ENCODE measurements around the gene DPYSL5. TPM values are rescaled to one million over a fixed set of nuclear protein-coding genes. Genes with fewer than 3 reads are reported as not detected.
A peak's percentile ranks its signal among the peaks of the same experiment; 100 is the strongest.

Gene DPYSL5, protein sequence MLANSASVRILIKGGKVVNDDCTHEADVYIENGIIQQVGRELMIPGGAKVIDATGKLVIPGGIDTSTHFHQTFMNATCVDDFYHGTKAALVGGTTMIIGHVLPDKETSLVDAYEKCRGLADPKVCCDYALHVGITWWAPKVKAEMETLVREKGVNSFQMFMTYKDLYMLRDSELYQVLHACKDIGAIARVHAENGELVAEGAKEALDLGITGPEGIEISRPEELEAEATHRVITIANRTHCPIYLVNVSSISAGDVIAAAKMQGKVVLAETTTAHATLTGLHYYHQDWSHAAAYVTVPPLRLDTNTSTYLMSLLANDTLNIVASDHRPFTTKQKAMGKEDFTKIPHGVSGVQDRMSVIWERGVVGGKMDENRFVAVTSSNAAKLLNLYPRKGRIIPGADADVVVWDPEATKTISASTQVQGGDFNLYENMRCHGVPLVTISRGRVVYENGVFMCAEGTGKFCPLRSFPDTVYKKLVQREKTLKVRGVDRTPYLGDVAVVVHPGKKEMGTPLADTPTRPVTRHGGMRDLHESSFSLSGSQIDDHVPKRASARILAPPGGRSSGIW
- total RNA-seq (not detected), polyA plus RNA-seq (not detected), total RNA-seq (not detected)

DNA sequence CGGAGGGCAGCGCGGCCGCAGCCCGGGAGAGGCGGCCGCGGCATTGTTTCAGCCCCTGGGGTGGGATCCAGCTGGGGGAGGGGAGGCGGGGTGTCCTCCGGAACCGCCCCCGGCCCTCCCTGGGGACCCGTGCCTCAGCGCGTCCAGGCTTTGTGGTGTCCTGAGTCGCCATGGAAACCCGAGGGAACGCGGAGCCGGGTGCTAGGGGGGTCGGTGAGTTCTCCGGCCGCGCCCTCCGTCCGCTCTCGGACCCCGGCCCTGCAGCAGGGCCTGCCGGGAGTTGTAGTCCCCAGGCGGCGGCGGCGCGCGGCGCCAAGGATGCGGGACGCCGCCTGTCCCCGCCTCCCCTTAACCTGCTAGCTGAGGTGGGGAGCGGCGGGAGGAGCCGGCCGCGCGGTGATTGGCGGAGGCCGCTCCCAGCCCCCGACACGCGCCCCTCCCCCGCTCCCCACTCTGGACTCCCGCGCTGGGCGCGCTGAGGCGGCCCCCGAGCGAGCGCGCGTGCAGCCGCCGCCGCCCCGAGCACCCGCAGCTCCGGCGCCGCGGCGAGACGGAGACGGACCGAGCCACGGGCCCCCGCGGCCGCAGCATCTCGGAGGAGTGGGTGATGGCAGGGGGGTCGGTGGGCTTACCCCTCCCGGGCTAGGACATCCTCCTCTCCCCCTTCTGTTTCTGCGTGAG is at the start of gene DPYSL5:
DPYSL5 (plus strand) TSS at position 478 of the 681 bp plus-strand sequence. CDS start 50,368 bp downstream, outside the sequence.
- Histone ChIP-seq H3K4me1 (ENCODE audit: control insufficient read depth in 2 of 2, insufficient read depth in 2 of 2, low read length in 2 of 2) (peaks cover 8 to 20% of the 10 kb centered on the region in 2 donors), H3K36me3 (ENCODE audit: control insufficient read depth in 2 of 3, insufficient read depth in 3 of 3, low read length in 3 of 3) (no peaks in the 10 kb centered on the region), H3K27ac (ENCODE audit: low read depth, low read length) (no peak within 1 kb of the TSS), H3K4me3 (ENCODE audit: low read length) (peak within 1 kb of the TSS; percentile 33), H3K9me3 (ENCODE audit: control insufficient read depth in 2 of 3, low read length in 3 of 3) (no peaks in the 10 kb centered on the region), H3K27me3 (ENCODE audit: control insufficient read depth in 2 of 2, insufficient read depth in 2 of 2, low read length in 2 of 2) (peaks cover 6 to 17% of the 10 kb centered on the region in 2 donors)
- H3K4me1 Mint-ChIP-seq = peaks cover 3 to 20% (median 13%) of the 10 kb centered on the region in 7 donors
- peaks cover 54 to 69% (median 57%) of the 10 kb centered on the region in 5 donors for H3K27me3 Mint-ChIP-seq
- no peak within 1 kb of the TSS for H3K27ac Mint-ChIP-seq
- intact Hi-C loops (cut with micrococcal nuclease) = loop anchor here (2.0 to 10.0 kb wide), 3 partner anchors 75 to 457 kb away; partner anchors contain the start of gene UCN (in 1 of the 2)
- no peaks in the 10 kb centered on the region for H3K36me3 Mint-ChIP-seq
- peak within 1 kb of the TSS; percentile 60 to 88 (median 80) for H3K4me3 Mint-ChIP-seq
- POLR2A ChIA-PET = interaction anchor here (0.6 kb wide), 1 partner anchor 18 kb away, joined by 10 read pairs; no protein-coding TSS in a partner anchor
- peak; percentile 23 for ATAC-seq
- CTCF ChIA-PET = interaction anchor here (0.6 to 1.7 kb wide), 3 partner anchors 24 to 75 kb away, joined by 3 to 4 read pairs (median 3); no protein-coding TSS in a partner anchor
- DNase-seq = peak in 4 of 9 donors; percentile 4 to 18 (median 6)
- H3K9me3 Mint-ChIP-seq = peaks cover 0 to 1% (median 0%) of the 10 kb centered on the region in 11 donors

DNA sequence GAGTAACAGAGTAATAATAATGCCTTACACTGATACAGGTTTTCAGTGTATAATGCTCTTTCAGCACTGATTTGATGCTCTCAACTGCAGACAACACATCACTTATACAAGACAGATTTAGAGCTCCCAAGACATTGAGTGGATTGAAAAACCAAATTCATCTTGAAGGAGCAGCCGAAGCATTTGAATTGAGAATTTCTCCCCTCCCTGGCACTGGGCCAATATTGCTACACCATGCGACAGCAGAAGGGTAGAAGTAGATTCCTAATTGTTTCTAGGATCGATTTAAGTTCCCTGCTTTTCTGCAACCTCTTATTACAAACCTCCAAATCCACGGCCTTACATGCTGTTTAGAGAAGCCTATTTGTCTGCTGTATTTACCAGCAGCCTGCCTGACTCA is 46.6 kb upstream of the DPYSL5 start:
- H3K27ac ChIP-seq (ENCODE audit: low read depth, low read length) = no peak overlapping the region
- intact Hi-C loops (cut with micrococcal nuclease) = no loop called here
- H3K27me3 ChIP-seq (ENCODE audit: control insufficient read depth in 2 of 2, insufficient read depth in 2 of 2, low read length in 2 of 2) = no peaks in the 10 kb centered on the region
- ChIA-PET CTCF (interaction anchor here (0.6 kb wide), 1 partner anchor 1457 kb away, joined by 5 read pairs; no protein-coding TSS in a partner anchor), POLR2A (no interaction called here)
- no peak overlapping the region for H3K4me3 ChIP-seq (ENCODE audit: low read length)
- H3K4me1 Mint-ChIP-seq = no peaks in the 10 kb centered on the region
- H3K27me3 Mint-ChIP-seq = no peaks in the 10 kb centered on the region
- no peaks in the 10 kb centered on the region for H3K9me3 Mint-ChIP-seq
- H3K9me3 ChIP-seq (ENCODE audit: control insufficient read depth in 2 of 3, low read length in 3 of 3) = no peaks in the 10 kb centered on the region
- no peaks in the 10 kb centered on the region for H3K4me1 ChIP-seq (ENCODE audit: control insufficient read depth in 2 of 2, insufficient read depth in 2 of 2, low read length in 2 of 2)
- no peak overlapping the region for H3K27ac Mint-ChIP-seq
- H3K4me3 Mint-ChIP-seq = no peak overlapping the region
- peaks cover 0 to 12% (median 0%) of the 10 kb centered on the region in 5 donors for H3K36me3 Mint-ChIP-seq
- DNase-seq (no peak), ATAC-seq (no peak)
- no peaks in the 10 kb centered on the region for H3K36me3 ChIP-seq (ENCODE audit: control insufficient read depth in 2 of 3, insufficient read depth in 3 of 3, low read length in 3 of 3)

DNA sequence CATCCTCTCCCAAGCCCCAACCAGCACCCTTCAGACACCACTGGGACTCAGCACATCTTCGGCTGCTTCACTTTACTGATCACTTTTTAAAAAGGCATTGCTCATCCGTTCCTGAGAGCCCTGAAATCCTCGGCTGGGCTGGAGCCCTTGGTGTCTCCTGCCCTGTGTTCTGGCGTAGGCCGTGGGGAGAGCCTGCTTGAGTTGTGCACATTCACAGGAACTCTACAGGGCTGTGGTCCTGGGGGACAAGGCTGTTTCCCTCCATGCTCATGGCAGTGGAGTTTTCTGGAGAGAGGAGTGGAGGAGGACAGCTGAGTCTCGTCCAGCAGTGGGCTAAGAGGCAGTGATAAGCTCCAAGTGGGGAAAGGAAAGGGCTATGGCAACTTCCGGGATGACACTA is 46.1 kb upstream of the DPYSL5 start:
- intact Hi-C loops (cut with micrococcal nuclease) = no loop called here
- no peak overlapping the region for H3K4me3 Mint-ChIP-seq
- Histone ChIP-seq H3K27me3 (ENCODE audit: control insufficient read depth in 2 of 2, insufficient read depth in 2 of 2, low read length in 2 of 2) (no peaks in the 10 kb centered on the region), H3K36me3 (ENCODE audit: control insufficient read depth in 2 of 3, insufficient read depth in 3 of 3, low read length in 3 of 3) (no peaks in the 10 kb centered on the region), H3K4me1 (ENCODE audit: control insufficient read depth in 2 of 2, insufficient read depth in 2 of 2, low read length in 2 of 2) (no peaks in the 10 kb centered on the region), H3K27ac (ENCODE audit: low read depth, low read length) (no peak overlapping the region), H3K9me3 (ENCODE audit: control insufficient read depth in 2 of 3, low read length in 3 of 3) (no peaks in the 10 kb centered on the region), H3K4me3 (ENCODE audit: low read length) (no peak overlapping the region)
- ATAC-seq (no peak), DNase-seq (no peak)
- POLR2A ChIA-PET = no interaction called here
- peaks cover 0 to 3% (median 0%) of the 10 kb centered on the region in 7 donors for H3K4me1 Mint-ChIP-seq
- no peaks in the 10 kb centered on the region for H3K9me3 Mint-ChIP-seq
- H3K36me3 Mint-ChIP-seq = peaks cover 0 to 12% (median 0%) of the 10 kb centered on the region in 5 donors
- H3K27ac Mint-ChIP-seq = no peak overlapping the region
- H3K27me3 Mint-ChIP-seq = no peaks in the 10 kb centered on the region
- CTCF ChIA-PET = interaction anchor here (0.6 kb wide), 1 partner anchor 1458 kb away, joined by 5 read pairs; no protein-coding TSS in a partner anchor

DNA sequence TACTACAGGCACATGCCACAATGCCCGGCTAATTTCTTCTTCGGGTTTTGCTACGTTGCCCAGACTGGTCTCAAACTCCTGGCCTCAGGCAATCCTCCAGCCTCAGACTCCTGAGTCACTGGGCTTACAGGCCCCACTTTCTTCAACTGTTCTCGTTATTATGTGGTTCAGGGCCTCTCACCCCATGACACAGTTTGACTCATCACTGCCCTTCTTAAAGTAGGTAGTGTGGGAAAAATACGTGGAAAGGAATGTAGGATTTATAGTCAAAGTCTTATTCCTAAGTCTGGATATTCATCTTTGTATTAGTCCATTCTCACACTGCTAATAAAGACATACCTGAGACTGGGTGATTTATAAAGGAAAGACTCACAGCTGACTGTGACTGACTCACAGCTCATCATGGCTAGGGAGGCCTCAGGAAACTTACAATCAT is 42.7 kb upstream of the DPYSL5 start:
- Mint-ChIP-seq H3K4me1 (peaks cover 5 to 32% (median 24%) of the 10 kb centered on the region in 7 donors), H3K27ac (no peak overlapping the region), H3K27me3 (peaks cover 0 to 4% (median 0%) of the 10 kb centered on the region in 5 donors), H3K4me3 (no peak overlapping the region), H3K36me3 (peaks cover 0 to 4% (median 0%) of the 10 kb centered on the region in 5 donors), H3K9me3 (no peaks in the 10 kb centered on the region)
- Histone ChIP-seq H3K4me3 (ENCODE audit: low read length) (no peak overlapping the region), H3K36me3 (ENCODE audit: control insufficient read depth in 2 of 3, insufficient read depth in 3 of 3, low read length in 3 of 3) (no peaks in the 10 kb centered on the region), H3K4me1 (ENCODE audit: control insufficient read depth in 2 of 2, insufficient read depth in 2 of 2, low read length in 2 of 2) (peaks cover 0 to 13% of the 10 kb centered on the region in 2 donors), H3K27ac (ENCODE audit: low read depth, low read length) (no peak overlapping the region), H3K27me3 (ENCODE audit: control insufficient read depth in 2 of 2, insufficient read depth in 2 of 2, low read length in 2 of 2) (no peaks in the 10 kb centered on the region), H3K9me3 (ENCODE audit: control insufficient read depth in 2 of 3, low read length in 3 of 3) (no peaks in the 10 kb centered on the region)
- CTCF ChIA-PET = no interaction called here
- POLR2A ChIA-PET = no interaction called here
- intact Hi-C loops (cut with micrococcal nuclease) = no loop called here
- ATAC-seq (no peak), DNase-seq (no peak)

DNA sequence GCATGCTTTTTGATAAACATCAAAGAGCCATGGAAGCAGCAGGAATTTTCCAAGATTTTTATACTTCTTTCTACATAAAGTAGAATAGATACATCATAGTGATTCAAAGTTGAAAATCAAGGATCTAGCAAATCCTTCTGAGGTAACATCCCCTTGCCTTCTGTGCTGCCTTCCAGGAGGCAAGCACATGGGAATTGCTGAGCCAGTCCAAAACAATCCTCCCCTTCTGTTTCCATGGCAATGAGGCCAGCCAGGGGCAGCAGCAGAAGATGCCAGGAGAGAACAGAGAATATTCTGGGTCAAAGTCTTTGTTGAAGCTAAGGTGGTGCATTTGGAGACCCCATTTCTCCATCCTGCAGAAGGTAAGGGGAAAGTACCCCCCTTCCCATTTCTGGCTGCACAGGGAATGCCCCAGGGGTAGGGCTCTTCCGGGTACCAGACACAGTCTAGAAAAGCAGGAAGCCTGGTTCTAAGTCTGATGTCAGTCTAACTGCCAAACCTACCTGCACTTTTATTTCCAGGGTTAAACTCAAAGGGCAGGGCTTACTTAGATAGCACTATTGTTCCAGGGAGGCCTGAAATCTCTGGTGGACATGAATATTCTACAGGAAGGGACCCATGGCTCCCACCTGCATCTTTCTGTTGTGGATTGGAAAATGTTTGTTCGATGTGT is 40.0 kb upstream of the DPYSL5 start:
- no peaks in the 10 kb centered on the region for H3K27me3 ChIP-seq (ENCODE audit: control insufficient read depth in 2 of 2, insufficient read depth in 2 of 2, low read length in 2 of 2)
- peak overlapping the region in 7 of 10 donors; percentile 1 to 58 (median 25) for H3K4me3 Mint-ChIP-seq
- H3K27me3 Mint-ChIP-seq = peaks cover 0 to 8% (median 0%) of the 10 kb centered on the region in 5 donors
- no peak for ATAC-seq
- peak overlapping the region in 7 of 9 donors; percentile 26 to 90 (median 68) for H3K27ac Mint-ChIP-seq
- POLR2A ChIA-PET = no interaction called here
- no peak for DNase-seq
- CTCF ChIA-PET = interaction anchor here (0.6 kb wide), 1 partner anchor 363 kb away, joined by 5 read pairs; no protein-coding TSS in a partner anchor
- intact Hi-C loops (cut with micrococcal nuclease) = no loop called here
- no peaks in the 10 kb centered on the region for H3K36me3 Mint-ChIP-seq
- peaks cover 6 to 59% (median 51%) of the 10 kb centered on the region in 7 donors for H3K4me1 Mint-ChIP-seq
- no peaks in the 10 kb centered on the region for H3K9me3 ChIP-seq (ENCODE audit: control insufficient read depth in 2 of 3, low read length in 3 of 3)
- no peak overlapping the region for H3K4me3 ChIP-seq (ENCODE audit: low read length)
- no peak overlapping the region for H3K27ac ChIP-seq (ENCODE audit: low read depth, low read length)
- H3K9me3 Mint-ChIP-seq = no peaks in the 10 kb centered on the region
- H3K4me1 ChIP-seq (ENCODE audit: control insufficient read depth in 2 of 2, insufficient read depth in 2 of 2, low read length in 2 of 2) = peaks cover 0 to 37% of the 10 kb centered on the region in 2 donors
- H3K36me3 ChIP-seq (ENCODE audit: control insufficient read depth in 2 of 3, insufficient read depth in 3 of 3, low read length in 3 of 3) = no peaks in the 10 kb centered on the region

DNA sequence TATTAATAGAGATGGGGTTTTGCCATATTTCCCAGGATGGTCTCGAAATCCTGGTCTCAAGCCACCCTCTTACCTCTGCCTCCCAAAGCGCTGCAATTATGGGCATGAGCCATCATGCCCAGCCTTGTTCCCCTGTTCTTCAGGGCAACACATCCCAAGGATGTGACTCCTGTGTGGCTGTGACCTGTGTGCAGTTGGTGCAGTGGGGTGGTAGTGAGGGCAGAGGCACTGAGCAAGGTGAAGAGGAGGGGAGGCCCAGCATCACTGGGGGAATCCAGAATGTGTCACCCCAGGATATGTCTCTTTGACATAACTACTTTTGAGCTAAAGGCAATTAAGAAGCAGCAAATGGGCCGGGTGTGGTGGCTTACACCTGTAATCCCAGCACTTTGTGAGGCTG is 38.7 kb upstream of the DPYSL5 start:
- ChIA-PET CTCF (interaction anchor here (0.7 to 1.0 kb wide), 2 partner anchors 37 to 65 kb away, joined by 3 to 5 read pairs; no protein-coding TSS in a partner anchor), POLR2A (interaction anchor here (1.3 kb wide), 1 partner anchor 37 kb away, joined by 3 read pairs; no protein-coding TSS in a partner anchor)
- no peaks in the 10 kb centered on the region for H3K27me3 ChIP-seq (ENCODE audit: control insufficient read depth in 2 of 2, insufficient read depth in 2 of 2, low read length in 2 of 2)
- peaks cover 0 to 37% of the 10 kb centered on the region in 2 donors for H3K4me1 ChIP-seq (ENCODE audit: control insufficient read depth in 2 of 2, insufficient read depth in 2 of 2, low read length in 2 of 2)
- H3K36me3 ChIP-seq (ENCODE audit: control insufficient read depth in 2 of 3, insufficient read depth in 3 of 3, low read length in 3 of 3) = no peaks in the 10 kb centered on the region
- Mint-ChIP-seq H3K36me3 (no peaks in the 10 kb centered on the region), H3K4me3 (peak overlapping the region in 5 of 10 donors; percentile 12 to 71 (median 47)), H3K27ac (peak overlapping the region in 5 of 9 donors; percentile 28 to 92 (median 50)), H3K9me3 (no peaks in the 10 kb centered on the region), H3K4me1 (peaks cover 6 to 65% (median 55%) of the 10 kb centered on the region in 7 donors), H3K27me3 (peaks cover 0 to 11% (median 0%) of the 10 kb centered on the region in 5 donors)
- H3K27ac ChIP-seq (ENCODE audit: low read depth, low read length) = no peak overlapping the region
- intact Hi-C loops (cut with micrococcal nuclease) = no loop called here
- H3K9me3 ChIP-seq (ENCODE audit: control insufficient read depth in 2 of 3, low read length in 3 of 3) = no peaks in the 10 kb centered on the region
- DNase-seq = no peak
- ATAC-seq = no peak
- H3K4me3 ChIP-seq (ENCODE audit: low read length) = no peak overlapping the region
